Measurements from ENCODE around the gene DBN1. TPM values are rescaled to one million over a fixed set of nuclear protein-coding genes. Genes with fewer than 3 reads are reported as not detected.

Gene DBN1
- total RNA-seq, 1 donor: 214 TPM

DNA sequence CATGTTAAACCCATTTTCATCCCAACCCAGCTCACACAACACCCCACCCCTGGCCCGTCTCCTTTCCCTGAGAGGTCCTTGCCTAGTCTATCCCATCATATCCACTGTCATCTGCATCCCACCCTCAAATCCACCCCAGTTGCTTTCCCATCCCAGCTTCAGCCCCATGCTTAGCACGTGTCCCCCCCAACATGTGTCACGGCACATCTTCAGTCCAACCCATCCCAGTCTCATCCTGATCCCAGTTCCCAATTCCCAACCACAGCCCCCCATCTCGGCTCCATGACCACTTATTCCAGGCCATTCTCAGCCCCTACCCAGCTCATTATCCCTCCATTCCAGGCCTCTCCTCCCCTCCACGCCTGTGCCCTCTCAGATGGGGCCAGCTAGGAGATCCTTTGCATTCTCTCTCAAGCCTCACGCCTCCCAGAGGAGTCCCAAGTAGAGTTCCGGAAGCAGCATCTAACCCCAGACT lies 605 bp upstream of the DBN1 start:
- TF ChIP-seq CTCF (IDR thresholded peaks at IDR 0.05; ENCODE audit: insufficient read depth, low read depth, low read length): no peak
- H3K4me3 ChIP-seq (ENCODE audit: low read depth, low read length): no peak overlapping the region

GRCh38 chr5:177472460-177473442 lies 683 bp downstream of the DBN1 start:
- TF ChIP-seq CTCF (IDR thresholded peaks at IDR 0.05; ENCODE audit: insufficient read depth, low read depth, low read length): no peak
- peak overlapping the region; percentile 87 for H3K4me3 ChIP-seq (ENCODE audit: low read depth, low read length)
- DNase-seq (ENCODE audit: low read depth): peak; percentile 19

More for the DNA sequence above, 605 bp upstream of the DBN1 start:
- peak; percentile 35 for DNase-seq (ENCODE audit: low read depth)

DNA sequence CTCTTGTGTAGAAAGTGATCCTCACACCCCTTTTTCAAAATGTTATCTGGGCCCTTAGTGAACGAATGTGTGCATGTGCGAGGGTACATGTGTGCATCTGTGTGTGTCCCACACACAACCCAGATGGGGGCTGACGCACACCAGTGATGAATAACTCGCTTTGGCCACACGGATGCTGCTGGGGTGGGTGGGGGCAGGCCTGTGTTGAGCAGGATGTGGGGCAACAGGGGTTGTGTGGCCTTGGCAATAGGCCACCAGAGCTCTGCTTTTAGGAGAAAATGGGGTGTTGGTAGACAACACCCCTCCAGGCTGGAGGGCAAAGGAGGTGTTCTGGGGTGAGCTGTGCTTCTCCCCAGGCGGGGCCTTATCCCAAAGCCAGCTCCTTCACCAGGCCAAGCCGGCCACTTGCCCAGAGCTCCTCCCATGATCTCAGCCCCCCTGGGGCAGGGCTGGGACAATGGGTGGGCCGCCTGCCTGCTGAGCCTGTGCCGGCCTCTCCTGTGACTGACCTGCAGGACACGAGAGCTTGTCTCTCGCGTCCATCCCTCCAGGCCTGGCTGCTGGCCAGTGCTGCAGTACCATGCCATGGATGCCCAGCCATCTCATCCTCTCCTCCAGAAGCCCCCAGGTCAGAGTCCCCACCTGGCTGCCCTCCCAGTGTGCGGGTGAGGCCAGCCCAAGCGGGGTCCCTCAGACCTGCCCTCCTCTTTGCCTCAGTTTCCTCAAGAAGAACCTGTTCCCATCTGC lies 1.7 kb downstream of the DBN1 start:
- H3K4me3 ChIP-seq (ENCODE audit: low read depth, low read length): peak overlapping the region; percentile 87
- no peak for TF ChIP-seq CTCF (IDR thresholded peaks at IDR 0.05; ENCODE audit: insufficient read depth, low read depth, low read length)
- peak; percentile 38 for DNase-seq (ENCODE audit: low read depth)

DNA sequence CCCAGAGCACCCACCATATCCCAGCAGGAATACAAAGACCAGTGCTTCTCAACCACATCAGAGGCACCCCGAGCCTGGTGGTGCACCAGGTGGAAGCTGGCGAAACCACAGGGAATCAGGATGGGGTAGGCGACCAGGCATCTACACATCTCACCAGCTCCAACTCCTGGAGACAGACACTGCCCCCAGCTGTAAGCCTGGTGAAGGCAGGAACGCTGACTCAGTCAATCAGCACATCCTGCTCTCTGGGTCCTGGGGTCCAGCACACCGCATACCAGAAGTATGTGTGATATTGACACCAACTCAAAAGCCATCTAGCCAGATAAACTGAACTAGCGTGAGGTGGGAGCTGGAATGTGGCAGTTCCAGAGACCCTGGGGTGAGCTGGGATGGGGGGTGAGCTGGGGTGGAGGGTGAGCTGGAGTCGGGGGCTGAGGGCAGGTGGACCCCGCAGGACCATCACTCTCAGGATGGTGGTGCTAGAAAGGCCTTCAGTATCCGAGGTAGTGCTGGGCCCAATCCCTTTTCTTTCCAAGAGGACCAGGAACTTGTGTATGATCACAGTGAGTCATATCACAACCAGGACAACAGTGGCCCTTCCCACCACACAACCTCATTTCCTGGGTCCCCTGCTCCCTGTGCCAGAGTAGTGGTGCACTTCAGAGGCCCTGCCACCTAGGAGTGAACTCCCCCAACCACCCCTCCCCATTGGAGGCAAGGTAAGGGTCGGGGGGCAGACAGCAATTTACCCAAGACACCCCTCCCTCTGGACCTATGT lies 2.5 kb downstream of the DBN1 start:
- no peak for TF ChIP-seq CTCF (IDR thresholded peaks at IDR 0.05; ENCODE audit: insufficient read depth, low read depth, low read length)
- DNase-seq (ENCODE audit: low read depth): peak; percentile 27
- H3K4me3 ChIP-seq (ENCODE audit: low read depth, low read length): no peak overlapping the region

DNA sequence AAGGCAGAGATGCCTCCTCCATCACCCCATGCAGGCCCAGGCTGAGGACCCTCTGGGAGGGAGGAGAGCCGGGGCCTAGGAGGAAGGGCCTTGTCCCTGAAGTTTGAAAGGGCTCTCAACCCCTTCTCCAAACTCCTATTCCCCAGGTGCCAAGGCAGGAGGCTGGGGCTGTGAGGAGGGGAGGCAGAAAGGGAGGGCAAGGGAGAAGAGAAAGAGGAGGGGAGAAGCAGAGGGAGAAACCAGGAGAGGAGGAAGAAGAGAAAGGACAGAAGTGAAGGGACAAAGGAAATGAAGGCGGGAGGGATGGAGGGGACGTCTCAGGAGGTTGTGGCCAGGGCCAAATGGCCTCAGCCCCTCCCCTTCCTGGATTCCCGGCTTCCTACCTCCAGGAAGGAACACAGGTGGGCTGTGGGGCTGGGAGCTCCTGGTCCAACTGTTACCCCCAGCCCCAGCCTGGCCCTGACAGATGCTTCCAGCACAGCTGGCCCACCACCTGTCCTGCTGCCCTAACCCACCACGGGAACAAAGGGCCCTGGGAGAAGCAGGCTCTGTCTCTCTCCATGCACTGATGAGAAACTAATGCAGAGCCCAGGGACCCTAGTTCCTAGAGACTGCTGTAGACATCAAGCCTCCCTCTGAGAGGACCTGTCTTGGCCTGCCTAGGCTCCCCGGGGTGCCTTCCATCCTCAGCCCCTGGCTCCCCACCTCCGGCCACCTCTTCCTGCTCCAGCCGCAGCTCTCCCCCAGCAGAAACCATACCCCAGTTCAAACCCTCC lies 3.5 kb downstream of the DBN1 start:
- no peak overlapping the region for H3K4me3 ChIP-seq (ENCODE audit: low read depth, low read length)
- no peak for DNase-seq (ENCODE audit: low read depth)
- no peak for TF ChIP-seq CTCF (IDR thresholded peaks at IDR 0.05; ENCODE audit: insufficient read depth, low read depth, low read length)
